GM19099 (cell line): ENCODE results near the gene HNRNPF.

Experiments used
- POLR2A ChIP-seq: IDR thresholded peaks from 3 replicates; pipeline ENCODE4 v1.6.1; 2011; ENCODE audit warnings: low read depth; ENCODE audit not compliant: insufficient read length; ENCODE audit errors: extremely low read depth

HNRNPF gene

GRCh38 chr10:43391496-43391895, 17.5 kb downstream of the HNRNPF start:
- no peak for TF ChIP-seq POLR2A

GRCh38 chr10:43390759-43391158, 18.2 kb downstream of the HNRNPF start:
- TF ChIP-seq POLR2A: no peak

DNA sequence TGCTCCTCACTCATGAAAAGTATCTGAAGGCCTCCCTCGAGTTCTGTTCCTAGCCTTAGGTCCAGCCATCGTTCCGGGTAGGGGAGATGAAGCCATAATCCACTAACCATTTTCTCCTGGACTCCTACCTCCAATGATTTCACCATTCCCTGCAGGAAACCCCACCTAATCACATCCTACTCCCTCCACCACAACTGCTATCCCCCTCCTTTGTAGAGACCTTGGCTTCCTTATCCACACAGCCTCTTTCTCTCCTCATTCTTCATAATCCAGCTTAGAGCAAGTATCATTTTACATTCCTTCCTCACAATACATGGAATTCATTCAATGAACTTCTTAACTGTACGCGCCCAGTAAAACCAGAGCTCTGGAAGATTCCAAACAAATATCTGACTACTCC, 18.7 kb downstream of the HNRNPF start:
- TF ChIP-seq POLR2A: no peak

- TF ChIP-seq POLR2A: no peak
Observed at GRCh38 chr10:43389867-43390266, 19.1 kb downstream of the HNRNPF start.

- TF ChIP-seq POLR2A: no peak
Observed at GRCh38 chr10:43387678-43388032, 21.3 kb downstream of the HNRNPF start.

DNA sequence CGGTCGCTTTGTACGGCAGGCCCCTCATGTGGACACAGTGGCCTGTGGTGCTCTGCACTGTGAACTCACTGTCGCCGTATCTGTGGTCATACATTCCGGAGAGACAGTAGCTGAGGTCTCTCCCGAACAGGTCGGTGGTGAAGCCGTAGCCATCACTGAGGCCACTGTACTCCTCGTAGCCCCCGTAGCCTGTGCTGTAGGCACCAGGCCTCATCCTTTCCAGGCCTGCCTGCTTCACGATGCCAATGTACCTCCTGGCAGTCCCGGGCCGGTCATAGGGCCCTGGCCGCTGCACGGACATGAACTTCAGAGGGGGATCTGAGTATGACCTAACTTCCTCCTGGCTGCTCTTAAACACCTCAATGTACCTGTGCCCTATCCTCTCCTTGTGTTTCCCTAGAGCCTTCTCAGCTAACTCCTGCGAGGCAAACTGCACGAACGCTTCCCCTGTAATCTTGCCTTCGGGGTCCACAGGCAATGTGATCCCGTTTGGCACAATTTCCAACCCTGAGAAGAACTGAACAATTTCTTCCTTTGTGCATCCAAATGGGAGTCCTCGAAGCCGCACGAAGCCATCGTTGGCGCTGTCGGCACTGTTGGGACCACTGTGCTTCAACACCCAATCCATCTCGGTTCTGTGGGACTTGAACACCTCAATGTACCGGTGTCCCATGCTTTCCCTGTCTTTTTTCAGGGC, 21.9 kb downstream of the HNRNPF start:
- no peak for TF ChIP-seq POLR2A

DNA sequence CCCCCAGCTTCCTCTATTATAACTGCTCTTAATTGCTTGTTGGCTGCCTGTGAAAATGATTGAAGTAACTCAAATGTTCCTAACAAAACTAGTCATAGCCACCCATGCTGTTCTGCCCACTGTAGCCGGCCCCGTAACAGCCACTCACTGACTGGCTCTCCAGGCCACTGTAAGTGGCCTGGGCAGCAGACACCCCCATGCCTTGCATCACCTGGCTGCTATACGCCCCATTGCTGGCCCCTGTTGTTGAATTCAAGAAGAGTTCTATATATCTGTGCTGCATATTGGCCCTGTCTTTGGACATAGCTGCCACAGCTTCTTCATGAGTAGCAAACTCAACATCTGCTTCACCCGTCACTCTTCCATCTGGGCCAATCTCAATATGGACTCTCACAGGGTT, 22.4 kb downstream of the HNRNPF start:
- no peak for TF ChIP-seq POLR2A

DNA sequence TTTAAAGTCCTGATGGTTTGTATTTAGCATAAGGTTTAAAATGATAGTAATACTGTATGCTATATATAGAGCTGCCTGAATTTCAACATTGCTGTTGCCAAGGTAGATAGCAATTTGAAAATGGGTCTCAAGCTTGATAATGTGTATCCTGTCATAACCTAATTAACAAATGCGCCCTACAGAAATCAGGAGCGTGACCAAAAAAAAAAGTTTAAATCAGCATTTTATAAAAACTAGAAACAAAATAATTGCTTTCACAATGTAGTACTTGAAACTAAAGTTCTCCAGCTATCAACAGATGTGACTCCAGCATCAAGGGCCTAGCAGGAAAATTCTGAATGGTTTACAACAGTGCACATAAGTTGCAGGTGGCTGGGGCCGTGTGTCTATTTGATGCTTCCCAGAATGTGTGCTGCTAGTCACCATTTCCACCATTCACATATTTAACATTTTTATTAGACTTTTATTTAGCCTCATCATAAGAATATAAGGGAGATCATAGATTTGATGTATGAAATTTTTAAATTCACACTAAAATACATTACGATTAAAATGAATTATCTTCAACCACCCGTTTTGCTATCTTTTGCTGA, 23.5 kb downstream of the HNRNPF start:
- no peak for TF ChIP-seq POLR2A

DNA sequence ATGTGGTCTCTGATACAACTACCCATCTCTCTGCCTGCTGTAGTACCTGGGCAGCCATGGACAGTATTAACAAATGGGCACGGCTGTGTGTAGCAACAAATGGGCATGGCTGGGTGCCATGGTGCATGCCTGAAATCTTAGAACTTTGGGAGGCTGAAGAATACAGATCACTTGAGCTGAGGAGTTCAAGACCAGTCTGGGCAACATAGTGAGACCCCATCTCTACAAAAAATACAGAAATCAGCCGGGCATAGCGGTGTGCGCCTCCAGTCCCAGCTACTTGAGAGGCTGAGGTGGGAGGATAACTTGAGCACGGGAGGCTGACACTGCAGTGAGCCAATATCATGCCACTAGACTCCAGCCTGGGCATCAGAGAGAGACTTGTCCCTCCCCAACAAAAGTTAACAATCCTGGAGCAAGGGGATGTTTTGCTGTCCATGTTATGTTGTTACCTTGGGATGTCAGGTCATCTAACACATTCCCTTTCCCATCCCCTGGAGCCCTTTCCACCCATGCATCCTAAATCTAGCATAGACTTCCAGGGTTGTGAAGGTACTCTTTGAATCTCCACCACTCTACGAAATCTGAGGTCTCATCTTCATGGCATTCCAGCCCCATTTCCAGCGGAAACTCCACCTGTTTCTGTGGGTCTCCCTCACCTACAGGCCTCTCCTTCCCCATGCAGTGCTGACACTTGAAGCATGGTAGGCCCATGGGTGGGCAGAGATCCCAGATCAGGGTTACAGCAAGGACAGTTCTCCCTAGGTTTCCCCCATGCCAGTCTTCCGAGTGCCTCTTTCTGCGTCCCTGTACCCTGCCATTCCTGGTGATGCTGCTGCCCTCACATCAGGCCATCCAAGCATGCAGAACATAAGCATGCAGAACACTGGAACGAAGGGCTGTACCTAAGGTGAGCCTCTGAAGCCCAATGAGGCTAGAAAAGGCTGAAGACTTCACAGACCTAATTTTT, 24.4 kb downstream of the HNRNPF start:
- peak; percentile 22 for TF ChIP-seq POLR2A

DNA sequence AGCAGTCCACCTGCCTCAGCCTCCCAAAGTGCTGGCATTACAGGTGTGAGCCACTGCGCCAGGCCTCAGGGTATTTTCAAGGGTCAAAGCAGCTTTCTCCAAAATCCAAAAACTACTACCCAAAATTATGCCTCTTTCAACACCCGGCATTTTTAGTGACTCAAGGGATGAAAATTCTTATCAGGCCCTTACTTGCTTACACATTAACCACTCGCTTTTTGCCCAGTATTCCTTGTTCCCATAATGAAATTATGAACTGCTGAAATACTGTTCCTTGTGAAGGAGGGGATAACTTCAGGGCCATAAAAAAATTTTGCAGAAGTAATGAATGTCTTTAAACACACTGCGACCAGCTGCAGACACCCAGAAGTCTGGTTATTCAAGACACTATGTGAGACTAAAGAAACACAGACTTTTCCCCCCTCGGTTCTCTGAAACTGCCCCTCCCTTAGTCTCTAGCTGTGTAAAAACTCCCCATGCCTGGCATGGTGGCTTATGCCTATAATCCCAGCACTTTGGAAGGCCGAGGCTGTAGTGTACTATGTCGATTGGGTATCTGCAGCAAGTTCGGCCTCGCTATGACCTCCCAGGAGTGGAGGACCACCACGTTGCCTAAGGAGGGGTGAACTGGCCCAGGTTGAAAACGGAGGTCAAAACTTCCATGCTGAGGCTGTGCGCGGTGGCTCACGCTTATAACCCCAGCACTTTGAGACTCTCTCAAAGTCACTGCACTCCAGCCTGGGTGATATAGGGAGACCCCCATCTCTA, 25.6 kb downstream of the HNRNPF start:
- no peak for TF ChIP-seq POLR2A

DNA sequence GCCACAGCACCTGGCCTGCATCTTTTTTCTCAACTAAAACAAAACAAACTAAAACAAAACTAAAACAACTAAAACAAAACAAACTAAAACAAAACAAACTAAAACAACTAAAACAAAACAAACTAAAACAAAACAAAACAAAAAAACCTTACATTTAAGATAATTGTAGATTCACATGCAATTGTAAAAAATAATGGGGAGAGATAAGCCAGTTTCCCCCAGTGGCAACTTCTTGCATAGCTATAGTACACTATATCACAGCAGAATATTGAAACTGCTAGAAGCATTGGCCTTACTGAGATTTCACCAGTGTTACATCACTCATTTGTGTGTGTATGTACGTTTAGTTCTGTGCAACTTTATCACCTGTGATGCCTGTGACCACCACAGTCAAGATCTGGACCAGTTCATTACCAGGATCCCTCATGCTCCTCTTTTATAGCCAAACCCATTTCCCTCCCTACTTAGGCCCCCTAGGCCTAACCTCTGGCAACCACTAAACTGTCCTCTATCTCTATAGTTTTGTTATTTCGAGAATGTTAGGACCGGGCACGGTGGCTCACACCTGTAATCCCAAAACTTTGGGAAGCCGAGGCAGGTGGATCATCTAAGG, 28.3 kb downstream of the HNRNPF start:
- TF ChIP-seq POLR2A: no peak

DNA sequence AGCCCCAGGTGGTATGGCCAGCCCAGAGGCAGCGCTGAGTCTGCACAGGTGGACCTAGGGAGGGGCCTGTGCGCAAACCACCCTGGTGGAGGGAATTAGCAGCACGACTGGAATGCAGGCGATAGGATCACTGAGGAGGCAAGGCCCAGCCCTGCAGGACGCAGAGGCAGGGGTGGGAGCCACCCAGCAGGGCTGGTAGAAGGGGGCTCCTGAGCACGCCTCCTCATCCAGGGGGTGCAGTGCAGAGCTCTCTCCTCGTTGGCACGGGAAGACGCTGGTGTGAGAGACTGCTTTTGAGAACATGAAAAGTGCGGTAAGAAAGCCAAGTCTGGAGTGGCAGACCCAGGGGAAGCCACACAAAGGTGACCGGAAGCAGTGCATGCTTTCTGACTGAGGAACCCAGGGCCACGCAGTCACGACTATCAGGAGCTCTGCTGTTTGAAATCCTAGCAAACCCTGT, 31.5 kb downstream of the HNRNPF start:
- TF ChIP-seq POLR2A: no peak

DNA sequence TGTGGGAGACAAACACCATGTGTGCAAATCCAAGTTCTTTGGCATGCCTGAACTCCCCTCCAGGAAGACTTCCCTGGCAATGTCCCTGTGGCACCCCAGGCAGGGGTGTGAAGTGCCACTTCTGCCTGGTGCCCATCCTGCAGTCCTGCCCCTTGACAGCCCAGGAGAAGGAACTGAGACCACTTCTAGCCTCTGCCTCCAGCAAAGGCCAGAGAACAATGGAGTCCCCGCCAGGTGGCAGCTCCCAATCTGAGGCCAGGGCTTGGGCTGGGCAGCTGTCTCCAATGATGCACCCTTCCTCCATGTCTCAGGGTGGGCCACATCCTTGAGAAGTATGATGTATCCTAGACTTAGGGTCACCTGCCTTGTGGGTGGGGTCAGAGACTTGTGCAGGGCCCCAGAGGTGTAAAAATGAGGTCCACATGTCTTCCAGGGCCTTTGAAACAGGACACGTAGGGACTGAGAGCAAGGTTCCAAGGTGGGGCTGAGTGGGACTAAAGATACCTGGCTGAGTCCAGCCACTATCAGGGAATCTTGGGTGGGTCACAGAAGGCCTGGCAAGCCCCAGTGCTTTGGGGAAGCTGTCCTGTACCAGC, 32.1 kb downstream of the HNRNPF start:
- TF ChIP-seq POLR2A: no peak

GRCh38 chr10:43376046-43376635, 32.8 kb downstream of the HNRNPF start:
- TF ChIP-seq POLR2A: no peak
